Neuronal stem cell (in vitro differentiated cells): ENCODE measurements around the gene FAM43B.
A peak's percentile ranks its signal among the peaks of the same experiment; 100 is the strongest.

Experiments
- DNase-seq: peaks from one replicate; pipeline ENCODE4 v3.0.0-alpha.2; 2013; ENCODE audit warnings: low spot score
- H2AFZ ChIP-seq: one replicate; pipeline ENCODE4 v1.6.1; 2013; ENCODE audit warnings: mild to moderate bottlenecking, low read length, inconsistent platforms
- H2AK5ac ChIP-seq: 2 replicates; pipeline ENCODE4 v1.6.1; 2013; ENCODE audit warnings: low read depth, mild to moderate bottlenecking, inconsistent platforms, low read length, moderate library complexity, mixed read lengths
- H2BK120ac ChIP-seq: 2 replicates; pipeline ENCODE4 v1.6.1; 2013; ENCODE audit warnings: low read depth, mild to moderate bottlenecking, inconsistent platforms, low read length, moderate library complexity, mixed read lengths
- H2BK12ac ChIP-seq: one replicate; pipeline ENCODE4 v1.6.1; 2013; ENCODE audit warnings: low read length, inconsistent platforms
- H2BK15ac ChIP-seq: 2 replicates; pipeline ENCODE4 v1.6.1; 2013; ENCODE audit warnings: mild to moderate bottlenecking, low read length, inconsistent platforms, mixed read lengths
- H2BK5ac ChIP-seq: one replicate; pipeline ENCODE4 v1.6.1; 2013; ENCODE audit warnings: inconsistent platforms, mild to moderate bottlenecking, low read length, moderate library complexity
- H3K14ac ChIP-seq: one replicate; pipeline ENCODE4 v1.6.1; 2013; ENCODE audit warnings: low read length, inconsistent platforms
- H3K18ac ChIP-seq: 2 replicates; pipeline ENCODE4 v1.6.1; 2013; ENCODE audit warnings: low read length, inconsistent platforms
- H3K23ac ChIP-seq: 2 replicates; pipeline ENCODE4 v1.6.1; 2013; ENCODE audit warnings: low read depth, mild to moderate bottlenecking, mixed read lengths, low read length, inconsistent platforms; ENCODE audit not compliant: poor library complexity
- H3K27ac ChIP-seq: replicated peaks from 3 replicates; pipeline ENCODE4 v1.5.1; 2013; ENCODE audit warnings: low read length, inconsistent platforms
- H3K27me3 ChIP-seq, 3 experiments: 2 replicates each; pipeline ENCODE4 v1.6.1; 2013; ENCODE audit warnings: low read length in 3 of 3, mild to moderate bottlenecking in 2 of 3, inconsistent platforms in 1 of 3, low read depth in 1 of 3, mixed read lengths in 1 of 3, moderate library complexity in 1 of 3; ENCODE audit not compliant: control insufficient read depth in 3 of 3, insufficient read depth in 3 of 3
- H3K36me3 ChIP-seq, 2 donors: replicated peaks in 1 of 2; 2 replicates each; pipeline ENCODE4 v1.6.1; 2013; ENCODE audit warnings: low read length in 2 of 2; ENCODE audit not compliant: control insufficient read depth in 2 of 2, insufficient read depth in 2 of 2
- H3K4ac ChIP-seq: 2 replicates; pipeline ENCODE4 v1.6.1; 2013; ENCODE audit warnings: inconsistent platforms, mild to moderate bottlenecking, low read length, moderate library complexity
- H3K4me1 ChIP-seq, 2 donors: 1 replicate in 1 of 2; 2 replicates in 1 of 2; pipeline ENCODE4 v1.6.1; 2013; ENCODE audit warnings: low read length in 2 of 2, low read depth in 1 of 2; ENCODE audit not compliant: control insufficient read depth in 2 of 2, insufficient read depth in 1 of 2
- H3K4me2 ChIP-seq: one replicate; pipeline ENCODE4 v1.6.1; 2013; ENCODE audit warnings: mild to moderate bottlenecking, low read length, inconsistent platforms; ENCODE audit not compliant: insufficient read depth, poor library complexity, severe bottlenecking
- H3K4me3 ChIP-seq, 2 donors: 2 replicates each; pipeline ENCODE4 v1.5.1; 2013; ENCODE audit warnings: low read length in 2 of 2, mild to moderate bottlenecking in 2 of 2, inconsistent platforms in 1 of 2, moderate library complexity in 1 of 2
- H3K79me1 ChIP-seq: one replicate; pipeline ENCODE4 v1.6.1; 2013; ENCODE audit warnings: low read depth, mild to moderate bottlenecking, inconsistent platforms, low read length, moderate library complexity
- H3K9ac ChIP-seq: one replicate; pipeline ENCODE4 v1.6.1; 2013; ENCODE audit warnings: mild to moderate bottlenecking, low read depth, low read length, inconsistent platforms; ENCODE audit not compliant: poor library complexity
- H3K9me3 ChIP-seq, 2 donors: replicated peaks in 1 of 2; 2 replicates each; pipeline versions ENCODE3 to v1.6.1; 2013; ENCODE audit warnings: low read length in 2 of 2, mild to moderate bottlenecking in 2 of 2, inconsistent platforms in 1 of 2, low read depth in 1 of 2, mixed read lengths in 1 of 2, moderate library complexity in 1 of 2; ENCODE audit not compliant: control insufficient read depth in 2 of 2, insufficient read depth in 1 of 2
- H4K8ac ChIP-seq: one replicate; pipeline ENCODE4 v1.6.1; 2013; ENCODE audit warnings: low read depth, mild to moderate bottlenecking, inconsistent platforms, low read length, moderate library complexity
- H4K91ac ChIP-seq: one replicate; pipeline ENCODE4 v1.6.1; 2013; ENCODE audit warnings: low read length, low read depth, mild to moderate bottlenecking, inconsistent platforms; ENCODE audit not compliant: poor library complexity
- WGBS, 2 donors: extraction: QIAGEN DNeasy Blood & Tissue Kit; methylation state at CpG; one replicate each; pipeline ENCODE4 v1.1.7; 2013; ENCODE audit warnings: missing lambda C conversion rate in 2 of 2, mixed read lengths in 1 of 2; ENCODE audit not compliant: insufficient read length in 2 of 2, insufficient replicate concordance in 1 of 2; ENCODE audit errors: extremely low coverage in 2 of 2; 5-methylcytosine and 5-hydroxymethylcytosine counted together

FAM43B gene

GRCh38 chr1:20601129-20601825 lies 48.9 kb downstream of the FAM43B start:
- H2AFZ ChIP-seq = peak overlapping the region; percentile 61
- H3K27me3 ChIP-seq = peaks cover 0 to 9% (median 0%) of the 10 kb centered on the region in 3 experiments
- no peak overlapping the region for H3K9ac ChIP-seq
- WGBS, 2 donors = no CpG with 5 or more reads among the region's 5 CpGs
- no peak overlapping the region for H2BK5ac ChIP-seq
- H2BK12ac ChIP-seq = no peak overlapping the region
- H2AK5ac ChIP-seq = no peak overlapping the region
- no peak overlapping the region for H4K8ac ChIP-seq
- H3K4me3 ChIP-seq = no peak overlapping the region
- H3K4me2 ChIP-seq = no peak overlapping the region
- no peak for DNase-seq
- H2BK120ac ChIP-seq = no peak overlapping the region
- no peak overlapping the region for H3K4ac ChIP-seq
- no peak overlapping the region for H3K18ac ChIP-seq
- no peaks in the 10 kb centered on the region for H3K79me1 ChIP-seq
- H3K14ac ChIP-seq = no peak overlapping the region
- H3K36me3 ChIP-seq = no peaks in the 10 kb centered on the region
- no peak overlapping the region for H3K23ac ChIP-seq
- no peak overlapping the region for H4K91ac ChIP-seq
- no peaks in the 10 kb centered on the region for H3K9me3 ChIP-seq
- no peak overlapping the region for H3K27ac ChIP-seq
- no peaks in the 10 kb centered on the region for H3K4me1 ChIP-seq
- H2BK15ac ChIP-seq = no peak overlapping the region

GRCh38 chr1:20602851-20603450 lies 50.6 kb downstream of the FAM43B start:
- H3K36me3 ChIP-seq = no peaks in the 10 kb centered on the region
- H3K18ac ChIP-seq = no peak overlapping the region
- H3K9ac ChIP-seq = no peak overlapping the region
- no peak overlapping the region for H2BK5ac ChIP-seq
- no peak for DNase-seq
- no peak overlapping the region for H3K4me2 ChIP-seq
- no peak overlapping the region for H3K4ac ChIP-seq
- H2BK120ac ChIP-seq = no peak overlapping the region
- H2AK5ac ChIP-seq = no peak overlapping the region
- no peaks in the 10 kb centered on the region for H3K4me1 ChIP-seq
- WGBS, 2 donors = no CpG with 5 or more reads among the region's 4 CpGs
- H2AFZ ChIP-seq = peak overlapping the region; percentile 57
- H3K27ac ChIP-seq = no peak overlapping the region
- H4K91ac ChIP-seq = no peak overlapping the region
- H2BK15ac ChIP-seq = no peak overlapping the region
- H3K14ac ChIP-seq = no peak overlapping the region
- H3K9me3 ChIP-seq = no peaks in the 10 kb centered on the region
- H3K23ac ChIP-seq = no peak overlapping the region
- H4K8ac ChIP-seq = no peak overlapping the region
- no peak overlapping the region for H2BK12ac ChIP-seq
- H3K79me1 ChIP-seq = no peaks in the 10 kb centered on the region
- H3K4me3 ChIP-seq = no peak overlapping the region
- H3K27me3 ChIP-seq = peaks cover 0 to 22% (median 0%) of the 10 kb centered on the region in 3 experiments

- H3K9ac ChIP-seq = no peak overlapping the region
These were observed 51.4 kb downstream of the FAM43B start for GRCh38 chr1:20603504-20604464.

More at GRCh38 chr1:20603504-20604464, 51.4 kb downstream of the FAM43B start:
- H3K4me2 ChIP-seq = no peak overlapping the region
- H3K4ac ChIP-seq = no peak overlapping the region
- no peak overlapping the region for H2BK15ac ChIP-seq
- H3K36me3 ChIP-seq = no peaks in the 10 kb centered on the region
- DNase-seq = no peak
- no peak overlapping the region for H3K27ac ChIP-seq
- no peak overlapping the region for H2BK120ac ChIP-seq
- no peak overlapping the region for H2AK5ac ChIP-seq
- H4K8ac ChIP-seq = no peak overlapping the region
- no peak overlapping the region for H2BK5ac ChIP-seq
- no CpG with 5 or more reads among the region's 9 CpGs for WGBS, 2 donors
- no peak overlapping the region for H3K4me3 ChIP-seq
- H3K18ac ChIP-seq = no peak overlapping the region
- H3K14ac ChIP-seq = no peak overlapping the region
- H4K91ac ChIP-seq = no peak overlapping the region
- H3K9me3 ChIP-seq = no peaks in the 10 kb centered on the region
- H3K79me1 ChIP-seq = no peaks in the 10 kb centered on the region
- no peak overlapping the region for H3K23ac ChIP-seq
- peaks cover 0 to 28% (median 0%) of the 10 kb centered on the region in 3 experiments for H3K27me3 ChIP-seq
- no peaks in the 10 kb centered on the region for H3K4me1 ChIP-seq
- H2BK12ac ChIP-seq = no peak overlapping the region
- H2AFZ ChIP-seq = peak overlapping the region; percentile 57
